Activated T-cell treated with anti-CD3 and anti-CD28 coated beads, Interleukin-2, amount 50 U/mL, for 72 hours (primary cell): ENCODE measurements around the gene ARMC3. TPM values are rescaled to one million over a fixed set of nuclear protein-coding genes. Genes with fewer than 3 reads are reported as not detected.
A peak's percentile ranks its signal among the peaks of the same experiment; 100 is the strongest.
"Not testable (repeated sequence)": the region's sequence is repeated elsewhere in the genome, so short reads cannot be mapped to it uniquely, and the experiment has no call there.

Source experiments
- ATAC-seq, 2 donors: fragments of 150-1000 bp; cut with Tn5 transposase; replicated peaks in 1 of 2; 2 replicates each; pipeline ENCODE4 v1.10.0; 2021; ENCODE audit warnings: moderate library complexity in 2 of 2, mild to moderate bottlenecking in 1 of 2
- DNase-seq, 2 donors: peaks; one replicate each; pipeline ENCODE4 v3.0.0; 2021 to 2022; ENCODE audit warnings: mixed read lengths in 1 of 2
- H3K27ac Mint-ChIP-seq: one replicate; pipeline ENCODE4 v1.8.0; 2022; ENCODE audit warnings: mild to moderate bottlenecking, moderate library complexity, mixed read lengths
- H3K27me3 Mint-ChIP-seq: one replicate; pipeline ENCODE4 v1.8.0; 2022; ENCODE audit warnings: low read depth, mixed read lengths
- H3K36me3 Mint-ChIP-seq, 2 donors: one replicate each; pipeline ENCODE4 v1.8.0; 2022; ENCODE audit warnings: mixed read lengths in 2 of 2, mild to moderate bottlenecking in 1 of 2; ENCODE audit not compliant: insufficient read depth in 2 of 2
- H3K4me1 Mint-ChIP-seq: one replicate; pipeline ENCODE4 v1.8.0; 2022; ENCODE audit warnings: low read depth, mixed read lengths
- H3K4me3 Mint-ChIP-seq, 2 donors: one replicate each; pipeline ENCODE4 v1.8.0; 2022; ENCODE audit warnings: mild to moderate bottlenecking in 2 of 2, mixed read lengths in 2 of 2, moderate library complexity in 2 of 2
- H3K9me3 Mint-ChIP-seq, 2 donors: one replicate each; pipeline ENCODE4 v1.8.0; 2022; ENCODE audit warnings: mixed read lengths in 2 of 2
- total RNA-seq, 2 donors: library from RNA; stranded (reverse); gene quantifications; one replicate each; pipeline ENCODE4 v1.2.3, GENCODE V29; 2022

ARMC3 gene
- not detected for total RNA-seq

GRCh38 chr10:22927661-22928403 lies at the start of gene ARMC3:
ARMC3 (plus strand) TSS chr10:22928053; CDS start chr10:22931997, 3,944 bp downstream.
- Mint-ChIP-seq H3K4me3 (no peak within 1 kb of the TSS), H3K27ac (no peak within 1 kb of the TSS), H3K9me3 (no peaks in the 10 kb centered on the region), H3K27me3 (peaks cover 10% of the 10 kb centered on the region), H3K4me1 (peaks cover 4% of the 10 kb centered on the region), H3K36me3 (no peaks in the 10 kb centered on the region)
- DNase-seq (peak; percentile 68 to 76), ATAC-seq (peak; percentile 99)

- H3K27me3 Mint-ChIP-seq, result no peaks in the 10 kb centered on the region
- H3K27ac Mint-ChIP-seq, result no peak overlapping the region
- H3K36me3 Mint-ChIP-seq, result peaks cover 9 to 10% of the 10 kb centered on the region in 2 donors
- ATAC-seq, result no peak
- H3K9me3 Mint-ChIP-seq, result peaks cover 16 to 21% of the 10 kb centered on the region in 2 donors
- no peaks in the 10 kb centered on the region for H3K4me1 Mint-ChIP-seq
- no peak for DNase-seq
- no peak overlapping the region for H3K4me3 Mint-ChIP-seq
Observed at GRCh38 chr10:22891797-22892196, 36.1 kb upstream of the ARMC3 start.

GRCh38 chr10:22893781-22894180 lies 34.1 kb upstream of the ARMC3 start:
- Mint-ChIP-seq H3K9me3 (peaks cover 3 to 10% of the 10 kb centered on the region in 2 donors), H3K4me3 (no peak overlapping the region), H3K27me3 (no peaks in the 10 kb centered on the region), H3K36me3 (peaks cover 3 to 8% of the 10 kb centered on the region in 2 donors), H3K4me1 (no peaks in the 10 kb centered on the region), H3K27ac (no peak overlapping the region)
- DNase-seq (no peak), ATAC-seq (no peak)

GRCh38 chr10:22894714-22895113 lies 33.1 kb upstream of the ARMC3 start:
- Mint-ChIP-seq H3K27me3 (no peaks in the 10 kb centered on the region), H3K4me1 (no peaks in the 10 kb centered on the region), H3K36me3 (peaks cover 3 to 8% of the 10 kb centered on the region in 2 donors), H3K4me3 (no peak overlapping the region), H3K27ac (no peak overlapping the region), H3K9me3 (peaks cover 3 to 12% of the 10 kb centered on the region in 2 donors)
- DNase-seq, result no peak
- no peak for ATAC-seq

GRCh38 chr10:22895252-22895651 lies 32.6 kb upstream of the ARMC3 start:
- H3K27ac Mint-ChIP-seq, result no peak overlapping the region
- ATAC-seq, result no peak
- peaks cover 3 to 8% of the 10 kb centered on the region in 2 donors for H3K36me3 Mint-ChIP-seq
- no peaks in the 10 kb centered on the region for H3K4me1 Mint-ChIP-seq
- no peak for DNase-seq
- no peaks in the 10 kb centered on the region for H3K27me3 Mint-ChIP-seq
- H3K4me3 Mint-ChIP-seq, result no peak overlapping the region
- H3K9me3 Mint-ChIP-seq, result peaks cover 3 to 15% of the 10 kb centered on the region in 2 donors

GRCh38 chr10:22897371-22897770 lies 30.5 kb upstream of the ARMC3 start:
- no peak for DNase-seq
- no peak overlapping the region for H3K27ac Mint-ChIP-seq
- H3K4me3 Mint-ChIP-seq, result no peak overlapping the region
- peaks cover 0 to 6% of the 10 kb centered on the region in 2 donors for H3K36me3 Mint-ChIP-seq
- ATAC-seq, result no peak
- no peaks in the 10 kb centered on the region for H3K27me3 Mint-ChIP-seq
- no peaks in the 10 kb centered on the region for H3K4me1 Mint-ChIP-seq
- peaks cover 4 to 10% of the 10 kb centered on the region in 2 donors for H3K9me3 Mint-ChIP-seq

GRCh38 chr10:22899307-22899706 lies 28.5 kb upstream of the ARMC3 start:
- Mint-ChIP-seq H3K27me3 (no peaks in the 10 kb centered on the region), H3K36me3 (peaks cover 0 to 2% of the 10 kb centered on the region in 2 donors), H3K9me3 (peaks cover 4 to 6% of the 10 kb centered on the region in 2 donors), H3K4me3 (no peak overlapping the region), H3K4me1 (no peaks in the 10 kb centered on the region), H3K27ac (no peak overlapping the region)
- ATAC-seq (no peak), DNase-seq (no peak)

GRCh38 chr10:22899775-22900174 lies 28.1 kb upstream of the ARMC3 start:
- peaks cover 4 to 6% of the 10 kb centered on the region in 2 donors for H3K9me3 Mint-ChIP-seq
- no peak for ATAC-seq
- no peaks in the 10 kb centered on the region for H3K27me3 Mint-ChIP-seq
- H3K27ac Mint-ChIP-seq, result no peak overlapping the region
- H3K36me3 Mint-ChIP-seq, result peaks cover 0 to 2% of the 10 kb centered on the region in 2 donors
- H3K4me3 Mint-ChIP-seq, result no peak overlapping the region
- DNase-seq, result no peak
- H3K4me1 Mint-ChIP-seq, result no peaks in the 10 kb centered on the region

GRCh38 chr10:22900841-22901601 lies 26.8 kb upstream of the ARMC3 start:
- H3K4me3 Mint-ChIP-seq, result no peak overlapping the region
- H3K4me1 Mint-ChIP-seq, result no peaks in the 10 kb centered on the region
- no peaks in the 10 kb centered on the region for H3K27me3 Mint-ChIP-seq
- no peak overlapping the region for H3K27ac Mint-ChIP-seq
- peaks cover 4 to 6% of the 10 kb centered on the region in 2 donors for H3K9me3 Mint-ChIP-seq
- DNase-seq (no peak), ATAC-seq (no peak)
- peaks cover 0 to 2% of the 10 kb centered on the region in 2 donors for H3K36me3 Mint-ChIP-seq

GRCh38 chr10:22902147-22902546 lies 25.7 kb upstream of the ARMC3 start:
- not testable (repeated sequence) for DNase-seq, H3K27me3 Mint-ChIP-seq, H3K4me1 Mint-ChIP-seq, ATAC-seq, H3K27ac Mint-ChIP-seq, H3K4me3 Mint-ChIP-seq, H3K9me3 Mint-ChIP-seq, H3K36me3 Mint-ChIP-seq

- Mint-ChIP-seq H3K27ac (no peak overlapping the region), H3K4me1 (no peaks in the 10 kb centered on the region), H3K9me3 (peaks cover 8 to 10% of the 10 kb centered on the region in 2 donors), H3K27me3 (no peaks in the 10 kb centered on the region), H3K36me3 (peaks cover 7 to 10% of the 10 kb centered on the region in 2 donors), H3K4me3 (no peak overlapping the region)
- no peak for DNase-seq
- no peak for ATAC-seq
Observed at GRCh38 chr10:22903694-22904093, 24.2 kb upstream of the ARMC3 start.

GRCh38 chr10:22906767-22907166 lies 21.1 kb upstream of the ARMC3 start:
- no peaks in the 10 kb centered on the region for H3K27me3 Mint-ChIP-seq
- H3K9me3 Mint-ChIP-seq, result peaks cover 14 to 20% of the 10 kb centered on the region in 2 donors
- H3K36me3 Mint-ChIP-seq, result peaks cover 14 to 15% of the 10 kb centered on the region in 2 donors
- H3K27ac Mint-ChIP-seq, result no peak overlapping the region
- DNase-seq, result no peak
- no peaks in the 10 kb centered on the region for H3K4me1 Mint-ChIP-seq
- no peak for ATAC-seq
- no peak overlapping the region for H3K4me3 Mint-ChIP-seq

- H3K9me3 Mint-ChIP-seq, result peaks cover 13 to 18% of the 10 kb centered on the region in 2 donors
- peaks cover 14 to 15% of the 10 kb centered on the region in 2 donors for H3K36me3 Mint-ChIP-seq
- DNase-seq (no peak), ATAC-seq (no peak)
- no peak overlapping the region for H3K27ac Mint-ChIP-seq
- H3K27me3 Mint-ChIP-seq, result no peaks in the 10 kb centered on the region
- peaks cover 7% of the 10 kb centered on the region for H3K4me1 Mint-ChIP-seq
- H3K4me3 Mint-ChIP-seq, result no peak overlapping the region
Observed at GRCh38 chr10:22908837-22909236, 19.0 kb upstream of the ARMC3 start.
